HG03457 (cell line): ENCODE measurements around the gene STARD9.
"Not testable (repeated sequence)": the region's sequence is repeated elsewhere in the genome, so short reads cannot be mapped to it uniquely, and the experiment has no call there.

Experiments
- ATAC-seq: cut with Tn5 transposase; IDR thresholded peaks from one replicate; pipeline ENCODE4 v1.9.1; 2021; ENCODE audit warnings: moderate number of reproducible peaks; ENCODE audit not compliant: unreplicated experiment

Gene STARD9

GRCh38 chr15:42759093-42759492, 183.7 kb downstream of the STARD9 start:
- ATAC-seq = no peak

GRCh38 chr15:42760759-42761158, 185.4 kb downstream of the STARD9 start:
- ATAC-seq = no peak

GRCh38 chr15:42761813-42762212, 186.4 kb downstream of the STARD9 start:
- not testable (repeated sequence) for ATAC-seq

- not testable (repeated sequence) for ATAC-seq
Observed at GRCh38 chr15:42764154-42764731, 188.8 kb downstream of the STARD9 start.

GRCh38 chr15:42766109-42766508, 190.7 kb downstream of the STARD9 start:
- not testable (repeated sequence) for ATAC-seq
